ENCODE data around the gene TRAF3.
"Not testable (repeated sequence)": the region's sequence is repeated elsewhere in the genome, so short reads cannot be mapped to it uniquely, and the experiment has no call there.

Gene TRAF3

GRCh38 chr14:102752239-102752847 lies 24.9 kb upstream of the TRAF3 start:
- no peak for DNase-seq

GRCh38 chr14:102754370-102755262 lies 22.6 kb upstream of the TRAF3 start:
- no peak for DNase-seq

GRCh38 chr14:102757646-102758045 lies 19.6 kb upstream of the TRAF3 start:
- no peak for DNase-seq

GRCh38 chr14:102758087-102758486 lies 19.2 kb upstream of the TRAF3 start:
- DNase-seq, result no peak

- DNase-seq, result no peak
Observed at GRCh38 chr14:102759456-102760187, 17.6 kb upstream of the TRAF3 start.

GRCh38 chr14:102760496-102761193 lies 16.6 kb upstream of the TRAF3 start:
- no peak for DNase-seq

- no peak for DNase-seq
Observed at GRCh38 chr14:102761206-102761605, 16.0 kb upstream of the TRAF3 start.

GRCh38 chr14:102764220-102764671 lies 13.0 kb upstream of the TRAF3 start:
- DNase-seq, result no peak

GRCh38 chr14:102765770-102766169 lies 11.5 kb upstream of the TRAF3 start:
- DNase-seq, result not testable (repeated sequence)

- no peak for DNase-seq
Observed at GRCh38 chr14:102768223-102769048, 8.8 kb upstream of the TRAF3 start.

GRCh38 chr14:102769049-102769327 lies 8.3 kb upstream of the TRAF3 start:
- DNase-seq, result no peak

GRCh38 chr14:102770147-102771123 lies 6.8 kb upstream of the TRAF3 start:
- no peak for DNase-seq

GRCh38 chr14:102771144-102771543 lies 6.1 kb upstream of the TRAF3 start:
- DNase-seq, result no peak

- peak; percentile 85 for DNase-seq
Observed at GRCh38 chr14:102772781-102773570, 4.3 kb upstream of the TRAF3 start.

- DNase-seq, result peak; percentile 76
Observed at GRCh38 chr14:102774391-102775153, 2.7 kb upstream of the TRAF3 start.

GRCh38 chr14:102775855-102776760 lies 1.1 kb upstream of the TRAF3 start:
- peak; percentile 72 for DNase-seq

GRCh38 chr14:102777711-102778337 lies 575 bp downstream of the TRAF3 start:
- DNase-seq, result no peak

All from islet precursor cell (in vitro differentiated cells).